OCI-LY1 (cell line): ENCODE results near the gene LYVE1.

Experiments
- CTCF ChIP-seq: fragments of 200-600 bp; sonication (generic), shearing (Covaris generic); IDR thresholded peaks from 2 replicates; pipeline ENCODE4 v1.5.1; 2017; ENCODE audit warnings: mild to moderate bottlenecking, antibody characterized with exemption, low read length, moderate library complexity, mixed read lengths
- EZH2 ChIP-seq: fragments of 200-600 bp; sonication (generic), shearing (Covaris generic); IDR thresholded peaks from 2 replicates; pipeline ENCODE4 v1.8.0; 2017; ENCODE audit warnings: borderline replicate concordance, mixed run types, mild to moderate bottlenecking, antibody characterized with exemption, low read length, moderate library complexity, mixed read lengths

- TF ChIP-seq CTCF (no peak), EZH2 (no peak)
These were observed 49.1 kb upstream of the LYVE1 start for GRCh38 chr11:10617551-10617950.
